BJ (cell line): ENCODE results near the gene SPATA20. TPM values are rescaled to one million over a fixed set of nuclear protein-coding genes. Genes with fewer than 3 reads are reported as not detected.

ENCODE experiments used
- CTCF ChIA-PET: fragments of 350-600 bp; formaldehyde crosslinking; extraction: SDS; loops from one replicate; lab custom pipeline; 2021; ENCODE audit warnings: antibody characterized with exemption, inconsistent platforms; lab: Yijun Ruan, JAX
- POLR2A ChIA-PET: fragments of 300-600 bp; sonication (Branson Sonifier 250); formaldehyde crosslinking; extraction: SDS; loops from one replicate; lab custom pipeline; 2021; ENCODE audit warnings: antibody characterized with exemption; lab: Charles Lee
- DNase-seq: peaks from one replicate; pipeline ENCODE4 v3.0.0-alpha.2; 2011; ENCODE audit warnings: low read depth
- H3K27me3 ChIP-seq: 2 replicates; pipeline ENCODE4 v1.6.0; 2011; ENCODE audit warnings: low read length; ENCODE audit not compliant: control insufficient read depth, insufficient read depth
- H3K36me3 ChIP-seq: 2 replicates; pipeline ENCODE4 v1.5.1; 2011; ENCODE audit warnings: low read length; ENCODE audit not compliant: control insufficient read depth, insufficient read depth
- H3K4me3 ChIP-seq: 2 replicates; pipeline ENCODE4 v1.5.1; 2011; ENCODE audit warnings: low read depth, mild to moderate bottlenecking, control low read depth, low read length
- CTCF ChIP-seq: IDR thresholded peaks from 2 replicates; pipeline ENCODE4 v1.5.1; 2011; ENCODE audit warnings: low read depth, mild to moderate bottlenecking, control low read depth, inconsistent platforms, low read length, moderate library complexity; ENCODE audit not compliant: insufficient read depth
- polyA minus RNA-seq: library from RNA; depleted of rRNA, polyadenylated mRNA; stranded (reverse); fragments of >200 nt; gene quantifications from 2 replicates; pipeline ENCODE4 v1.2.3, GENCODE V29; 2011; rRNA and poly(A)+ RNA removed
- polyA plus RNA-seq: library from polyadenylated mRNA; depleted of rRNA; stranded (reverse); fragments of >200 nt; gene quantifications from 2 replicates; pipeline ENCODE4 v1.2.3, GENCODE V29; 2011; rRNA removed

SPATA20 gene
- polyA plus RNA-seq (27.7 and 46.4 TPM in 2 replicates), polyA minus RNA-seq (27.6 and 31.0 TPM in 2 replicates)

GRCh38 chr17:50547035-50547735 is at the start of gene SPATA20:
TSS of gene SPATA20 (plus strand) at chr17:50547174. CDS start at chr17:50547209, 35 bp downstream.
- CTCF ChIA-PET: interaction anchor here (0.7 to 8.2 kb wide), 19 partner anchors 9 to 306 kb away, joined by 3 to 186 read pairs (median 3); partner anchors contain the start of gene CACNA1G
- peak; percentile 96 for TF ChIP-seq CTCF
- Histone ChIP-seq H3K36me3 (peaks cover 15% of the 10 kb centered on the region), H3K4me3 (peak within 1 kb of the TSS; percentile 52), H3K27me3 (no peaks in the 10 kb centered on the region)
- POLR2A ChIA-PET: no interaction called here
- peak; percentile 29 for DNase-seq

GRCh38 chr17:50498021-50498874 is 48.7 kb upstream of the SPATA20 start:
- no peaks in the 10 kb centered on the region for H3K36me3 ChIP-seq
- no peak for DNase-seq
- POLR2A ChIA-PET: no interaction called here
- H3K27me3 ChIP-seq: no peaks in the 10 kb centered on the region
- H3K4me3 ChIP-seq: no peak overlapping the region
- TF ChIP-seq CTCF: no peak
- CTCF ChIA-PET: interaction anchor here (1.2 kb wide), 1 partner anchor 19 kb away, joined by 4 read pairs; no protein-coding TSS in a partner anchor

DNA sequence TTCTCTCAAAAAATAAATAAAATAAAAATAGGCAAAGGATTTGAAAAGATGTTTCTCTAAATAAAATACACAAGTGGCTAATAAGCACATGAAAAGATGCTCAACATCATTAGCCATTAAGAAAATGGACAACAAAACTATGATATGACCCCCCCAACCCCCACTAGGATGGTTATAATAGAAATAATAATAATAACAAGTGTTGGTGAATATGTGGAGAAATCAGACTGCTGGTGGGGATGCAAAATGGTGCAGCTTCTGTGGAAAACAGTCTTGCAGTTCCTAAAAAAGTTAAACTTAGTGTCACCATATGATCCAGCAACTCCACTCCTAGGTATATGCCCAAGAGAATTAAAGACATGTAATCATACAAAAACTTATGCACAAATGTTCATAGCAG is 47.7 kb upstream of the SPATA20 start:
- no peaks in the 10 kb centered on the region for H3K36me3 ChIP-seq
- ChIA-PET CTCF (no interaction called here), POLR2A (no interaction called here)
- no peak for TF ChIP-seq CTCF
- no peak for DNase-seq
- H3K27me3 ChIP-seq: no peaks in the 10 kb centered on the region
- H3K4me3 ChIP-seq: no peak overlapping the region

- TF ChIP-seq CTCF: no peak
- Histone ChIP-seq H3K36me3 (no peaks in the 10 kb centered on the region), H3K27me3 (no peaks in the 10 kb centered on the region), H3K4me3 (no peak overlapping the region)
- ChIA-PET POLR2A (no interaction called here), CTCF (no interaction called here)
- no peak for DNase-seq
Observed at GRCh38 chr17:50499721-50500120, 47.3 kb upstream of the SPATA20 start.

- Histone ChIP-seq H3K27me3 (no peaks in the 10 kb centered on the region), H3K36me3 (no peaks in the 10 kb centered on the region), H3K4me3 (no peak overlapping the region)
- ChIA-PET CTCF (interaction anchor here (0.8 to 3.2 kb wide), 11 partner anchors 9 to 110 kb away, joined by 3 to 22 read pairs (median 5); partner anchors contain the start of genes LRRC59 and RSAD1), POLR2A (no interaction called here)
- DNase-seq: no peak
- TF ChIP-seq CTCF: peak; percentile 49
Observed at GRCh38 chr17:50501054-50501453, 45.9 kb upstream of the SPATA20 start.
